Loucy (cell line): Measurements from ENCODE around the gene SCD5.

Source experiments
- EZH2phosphoT487 ChIP-seq: fragments of 200-600 bp; IDR thresholded peaks from 2 replicates; pipeline ENCODE4 v1.6.1; 2018; ENCODE audit warnings: antibody characterized with exemption, mild to moderate bottlenecking, moderate library complexity, borderline replicate concordance
- TF ChIP-seq, protein P1 (sequence below): fragments of 200-600 bp; sonication (generic); conservative IDR thresholded peaks from 2 replicates; pipeline ENCODE4 v1.5.1; 2014; ENCODE audit warnings: mild to moderate bottlenecking, antibody characterized with exemption, low read length

DNA sequence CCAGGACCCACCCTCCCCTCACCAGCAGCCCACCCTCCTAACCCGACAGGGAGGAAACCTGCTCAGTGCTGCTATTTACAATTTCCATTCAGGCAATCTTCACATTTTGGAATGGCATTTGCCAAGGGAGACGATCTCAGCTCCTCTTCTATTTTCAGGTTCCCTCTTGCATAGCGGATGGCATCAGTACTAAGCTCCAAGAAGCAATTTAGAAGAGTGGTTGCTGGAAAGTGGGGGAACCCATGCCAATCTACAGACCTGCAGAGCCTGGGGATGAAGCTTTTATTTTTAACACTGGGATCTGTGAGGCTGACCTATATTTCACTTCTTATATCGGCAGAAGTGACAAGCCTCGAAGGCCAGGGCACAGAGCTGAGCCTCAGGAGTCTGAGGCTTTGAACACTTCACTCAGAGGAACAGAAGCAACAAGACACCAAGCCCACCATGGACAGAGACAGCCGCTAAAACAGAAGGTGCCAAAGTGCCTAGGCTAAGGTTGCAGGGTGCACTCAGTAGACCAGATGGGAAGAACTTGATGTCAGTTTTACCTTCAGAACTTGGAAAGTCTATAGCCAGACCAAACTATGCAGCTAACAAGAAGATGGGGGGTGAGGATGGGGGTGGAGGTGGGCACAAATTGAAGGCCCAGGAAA is 44.0 kb downstream of the SCD5 start:
- TF ChIP-seq, protein P1, sequence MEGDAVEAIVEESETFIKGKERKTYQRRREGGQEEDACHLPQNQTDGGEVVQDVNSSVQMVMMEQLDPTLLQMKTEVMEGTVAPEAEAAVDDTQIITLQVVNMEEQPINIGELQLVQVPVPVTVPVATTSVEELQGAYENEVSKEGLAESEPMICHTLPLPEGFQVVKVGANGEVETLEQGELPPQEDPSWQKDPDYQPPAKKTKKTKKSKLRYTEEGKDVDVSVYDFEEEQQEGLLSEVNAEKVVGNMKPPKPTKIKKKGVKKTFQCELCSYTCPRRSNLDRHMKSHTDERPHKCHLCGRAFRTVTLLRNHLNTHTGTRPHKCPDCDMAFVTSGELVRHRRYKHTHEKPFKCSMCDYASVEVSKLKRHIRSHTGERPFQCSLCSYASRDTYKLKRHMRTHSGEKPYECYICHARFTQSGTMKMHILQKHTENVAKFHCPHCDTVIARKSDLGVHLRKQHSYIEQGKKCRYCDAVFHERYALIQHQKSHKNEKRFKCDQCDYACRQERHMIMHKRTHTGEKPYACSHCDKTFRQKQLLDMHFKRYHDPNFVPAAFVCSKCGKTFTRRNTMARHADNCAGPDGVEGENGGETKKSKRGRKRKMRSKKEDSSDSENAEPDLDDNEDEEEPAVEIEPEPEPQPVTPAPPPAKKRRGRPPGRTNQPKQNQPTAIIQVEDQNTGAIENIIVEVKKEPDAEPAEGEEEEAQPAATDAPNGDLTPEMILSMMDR: no peak
- TF ChIP-seq EZH2phosphoT487: no peak
